ENCODE data around the gene MORC3. TPM values are rescaled to one million over a fixed set of nuclear protein-coding genes. Genes with fewer than 3 reads are reported as not detected.
A peak's percentile ranks its signal among the peaks of the same experiment; 100 is the strongest.

The MORC3 gene
- total and polyA plus RNA-seq, 9 of the 15 experiments (the other 6 are each of a cell fraction or from before 2014, with no cell fraction given): 12.7 to 53.7 (median 36.0) TPM

DNA sequence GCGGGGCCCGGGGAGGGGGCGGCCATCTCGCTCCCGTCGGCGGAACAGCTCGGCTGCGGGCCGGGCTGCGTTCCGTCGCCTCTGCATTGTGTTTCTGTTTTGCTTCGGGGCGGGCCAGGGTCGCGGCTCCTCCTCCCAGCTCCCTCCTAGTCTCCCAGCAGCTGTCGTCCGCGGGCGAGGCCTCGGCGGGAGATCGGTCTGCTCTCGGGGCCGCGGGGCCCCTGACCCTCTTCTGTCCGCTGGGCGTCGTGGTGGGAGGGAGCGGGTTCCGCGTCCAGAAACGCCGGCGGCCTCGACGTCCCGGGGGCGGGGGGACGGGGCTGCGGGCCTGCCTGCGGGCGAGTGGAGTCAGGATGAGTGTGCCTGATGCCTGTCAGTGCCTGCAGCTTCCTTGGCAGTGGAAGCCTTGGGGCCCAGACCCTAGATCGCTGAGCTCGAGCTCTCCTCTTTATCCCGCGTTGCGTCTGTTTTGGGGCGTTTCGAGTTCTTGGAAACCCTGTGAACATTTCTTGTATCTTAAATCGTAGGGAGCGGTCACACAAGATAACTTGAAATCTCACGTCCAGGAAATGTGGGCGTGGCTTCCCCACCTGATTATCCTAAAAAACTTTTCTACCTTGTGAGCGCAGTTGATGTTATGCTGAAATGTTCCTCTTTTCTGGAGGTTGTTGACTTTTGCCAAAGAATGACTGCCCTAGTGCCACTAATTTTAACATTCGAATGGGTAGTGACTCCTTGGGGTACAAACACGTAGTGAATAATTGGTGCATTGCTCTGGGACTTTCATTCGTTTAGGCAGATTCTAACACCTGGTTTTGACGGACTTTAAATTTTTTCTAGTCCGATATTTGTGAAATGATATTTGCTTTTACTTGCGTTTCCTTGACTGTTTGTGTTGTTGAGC lies 676 bp downstream of the MORC3 start (continued):
- TF ChIP-seq HDAC6 (IDR thresholded peaks at IDR 0.05; ENCODE audit: low read depth, low read length) (no peak), ZNF133 (CRISPR knock-in tag; IDR thresholded peaks at IDR 0.05) (no peak), SRSF7 (optimal IDR thresholded peaks at IDR 0.05; ENCODE audit: low read depth, low read length) (no peak), ZNF507 (tag; conservative IDR thresholded peaks at IDR 0.05) (no peak), ZNF212 (CRISPR knock-in tag; IDR thresholded peaks at IDR 0.05) (no peak), ZNF134 (CRISPR knock-in tag; conservative IDR thresholded peaks at IDR 0.05) (0 out of 2 replicates have a peak, but pooled peaks have one; percentile 38), SRSF9 (IDR thresholded peaks at IDR 0.05; ENCODE audit: borderline replicate concordance, low read depth, low read length) (no peak), ZNF41 (CRISPR knock-in tag; conservative IDR thresholded peaks at IDR 0.05) (no peak), NCOA4 (IDR thresholded peaks at IDR 0.05; ENCODE audit: partially characterized antibody) (no peak), ZNF282 (CRISPR knock-in tag; IDR thresholded peaks at IDR 0.05) (peak; percentile 67; the same call in 1 of the 2 replicates), ETV5 (CRISPR knock-in tag; IDR thresholded peaks at IDR 0.05; ENCODE audit: low read depth) (0 out of 2 replicates have a peak, but pooled peaks have one; percentile 64), KHSRP (IDR thresholded peaks at IDR 0.05) (no peak), SMAD1 (IDR thresholded peaks at IDR 0.05; ENCODE audit: low read depth, low read length, partially characterized antibody) (peak; percentile 79), ZKSCAN1 (IDR thresholded peaks at IDR 0.05; ENCODE audit: low read depth, low read length) (peak; percentile 46; the same call in 1 of the 2 replicates), PHF21A (IDR thresholded peaks at IDR 0.05; ENCODE audit: borderline replicate concordance, low read depth) (no peak), RBM14 (IDR thresholded peaks at IDR 0.05; ENCODE audit: borderline replicate concordance, insufficient read depth, low read depth, low read length) (peak; percentile 93), KAT2B (IDR thresholded peaks at IDR 0.05; ENCODE audit: low read depth, low read length) (no peak), FOXJ2 (tag; IDR thresholded peaks at IDR 0.05) (0 out of 2 replicates have a peak, but pooled peaks have one; percentile 70), TAF15 (IDR thresholded peaks at IDR 0.05; ENCODE audit: low read depth, low read length) (no peak)
- TF ChIP-seq, protein P1, sequence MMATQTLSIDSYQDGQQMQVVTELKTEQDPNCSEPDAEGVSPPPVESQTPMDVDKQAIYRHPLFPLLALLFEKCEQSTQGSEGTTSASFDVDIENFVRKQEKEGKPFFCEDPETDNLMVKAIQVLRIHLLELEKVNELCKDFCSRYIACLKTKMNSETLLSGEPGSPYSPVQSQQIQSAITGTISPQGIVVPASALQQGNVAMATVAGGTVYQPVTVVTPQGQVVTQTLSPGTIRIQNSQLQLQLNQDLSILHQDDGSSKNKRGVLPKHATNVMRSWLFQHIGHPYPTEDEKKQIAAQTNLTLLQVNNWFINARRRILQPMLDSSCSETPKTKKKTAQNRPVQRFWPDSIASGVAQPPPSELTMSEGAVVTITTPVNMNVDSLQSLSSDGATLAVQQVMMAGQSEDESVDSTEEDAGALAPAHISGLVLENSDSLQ (IDR thresholded peaks at IDR 0.05): peak; percentile 78
- TF ChIP-seq, protein P2, sequence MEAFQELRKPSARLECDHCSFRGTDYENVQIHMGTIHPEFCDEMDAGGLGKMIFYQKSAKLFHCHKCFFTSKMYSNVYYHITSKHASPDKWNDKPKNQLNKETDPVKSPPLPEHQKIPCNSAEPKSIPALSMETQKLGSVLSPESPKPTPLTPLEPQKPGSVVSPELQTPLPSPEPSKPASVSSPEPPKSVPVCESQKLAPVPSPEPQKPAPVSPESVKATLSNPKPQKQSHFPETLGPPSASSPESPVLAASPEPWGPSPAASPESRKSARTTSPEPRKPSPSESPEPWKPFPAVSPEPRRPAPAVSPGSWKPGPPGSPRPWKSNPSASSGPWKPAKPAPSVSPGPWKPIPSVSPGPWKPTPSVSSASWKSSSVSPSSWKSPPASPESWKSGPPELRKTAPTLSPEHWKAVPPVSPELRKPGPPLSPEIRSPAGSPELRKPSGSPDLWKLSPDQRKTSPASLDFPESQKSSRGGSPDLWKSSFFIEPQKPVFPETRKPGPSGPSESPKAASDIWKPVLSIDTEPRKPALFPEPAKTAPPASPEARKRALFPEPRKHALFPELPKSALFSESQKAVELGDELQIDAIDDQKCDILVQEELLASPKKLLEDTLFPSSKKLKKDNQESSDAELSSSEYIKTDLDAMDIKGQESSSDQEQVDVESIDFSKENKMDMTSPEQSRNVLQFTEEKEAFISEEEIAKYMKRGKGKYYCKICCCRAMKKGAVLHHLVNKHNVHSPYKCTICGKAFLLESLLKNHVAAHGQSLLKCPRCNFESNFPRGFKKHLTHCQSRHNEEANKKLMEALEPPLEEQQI (IDR thresholded peaks at IDR 0.05): no peak
- TF ChIP-seq, protein P3, sequence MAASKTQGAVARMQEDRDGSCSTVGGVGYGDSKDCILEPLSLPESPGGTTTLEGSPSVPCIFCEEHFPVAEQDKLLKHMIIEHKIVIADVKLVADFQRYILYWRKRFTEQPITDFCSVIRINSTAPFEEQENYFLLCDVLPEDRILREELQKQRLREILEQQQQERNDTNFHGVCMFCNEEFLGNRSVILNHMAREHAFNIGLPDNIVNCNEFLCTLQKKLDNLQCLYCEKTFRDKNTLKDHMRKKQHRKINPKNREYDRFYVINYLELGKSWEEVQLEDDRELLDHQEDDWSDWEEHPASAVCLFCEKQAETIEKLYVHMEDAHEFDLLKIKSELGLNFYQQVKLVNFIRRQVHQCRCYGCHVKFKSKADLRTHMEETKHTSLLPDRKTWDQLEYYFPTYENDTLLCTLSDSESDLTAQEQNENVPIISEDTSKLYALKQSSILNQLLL (CRISPR knock-in tag; IDR thresholded peaks at IDR 0.05; ENCODE audit: borderline replicate concordance): no peak
- TF ChIP-seq, protein P4, sequence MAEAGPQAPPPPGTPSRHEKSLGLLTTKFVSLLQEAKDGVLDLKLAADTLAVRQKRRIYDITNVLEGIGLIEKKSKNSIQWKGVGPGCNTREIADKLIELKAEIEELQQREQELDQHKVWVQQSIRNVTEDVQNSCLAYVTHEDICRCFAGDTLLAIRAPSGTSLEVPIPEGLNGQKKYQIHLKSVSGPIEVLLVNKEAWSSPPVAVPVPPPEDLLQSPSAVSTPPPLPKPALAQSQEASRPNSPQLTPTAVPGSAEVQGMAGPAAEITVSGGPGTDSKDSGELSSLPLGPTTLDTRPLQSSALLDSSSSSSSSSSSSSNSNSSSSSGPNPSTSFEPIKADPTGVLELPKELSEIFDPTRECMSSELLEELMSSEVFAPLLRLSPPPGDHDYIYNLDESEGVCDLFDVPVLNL (CRISPR knock-in tag; IDR thresholded peaks at IDR 0.05; ENCODE audit: low read depth): no peak
